A673 (cell line): ENCODE measurements around the gene PDCD11. TPM values are rescaled to one million over a fixed set of nuclear protein-coding genes. Genes with fewer than 3 reads are reported as not detected.
"Not testable (repeated sequence)": the region's sequence is repeated elsewhere in the genome, so short reads cannot be mapped to it uniquely, and the experiment has no call there.

ENCODE experiments used
- BruUV-seq: library from RNA; stranded (reverse); fragments of 400-500 nt; replicated peaks from 2 replicates; lab custom pipeline; 2021; lab: Mats Ljungman, UMichigan
- CTCF ChIA-PET: fragments of 300-600 bp; sonication (Branson Sonifier 250); formaldehyde crosslinking; loops from one replicate; lab custom pipeline; 2022; ENCODE audit warnings: antibody characterized with exemption; lab: Charles Lee
- POLR2A ChIA-PET: fragments of 300-600 bp; sonication (Branson Sonifier 250); formaldehyde crosslinking; loops from one replicate; lab custom pipeline; 2022; ENCODE audit warnings: antibody characterized with exemption; ENCODE audit not compliant: low non-redundant PET; lab: Charles Lee
- DNase-seq: peaks from one replicate; pipeline ENCODE4 v3.0.0-alpha.2; 2015; ENCODE audit warnings: low spot score
- H3K27ac ChIP-seq: fragments of 200-600 bp; sonication (generic); 2 replicates; pipeline ENCODE4 v1.5.1; 2016; ENCODE audit warnings: mixed run types, low read depth, mild to moderate bottlenecking, mixed read lengths, antibody characterized with exemption, low read length; ENCODE audit not compliant: poor library complexity, severe bottlenecking
- H3K27me3 ChIP-seq: fragments of 200-600 bp; sonication (generic); replicated peaks from 2 replicates; pipeline ENCODE4 v1.6.1; 2017; ENCODE audit warnings: mixed run types, low read depth, mild to moderate bottlenecking, mixed read lengths, antibody characterized with exemption, low read length; ENCODE audit not compliant: insufficient read depth, poor library complexity
- H3K36me3 ChIP-seq: fragments of 200-600 bp; sonication (generic); 2 replicates; pipeline ENCODE4 v1.6.1; 2016; ENCODE audit warnings: mixed run types, mild to moderate bottlenecking, mixed read lengths, antibody characterized with exemption, low read length; ENCODE audit not compliant: insufficient read depth, poor library complexity, severe bottlenecking
- H3K4me1 ChIP-seq: fragments of 200-600 bp; sonication (generic); 2 replicates; pipeline ENCODE4 v1.6.1; 2017; ENCODE audit warnings: mixed run types, mild to moderate bottlenecking, mixed read lengths, antibody characterized with exemption, low read length; ENCODE audit not compliant: insufficient read depth, poor library complexity, severe bottlenecking
- H3K4me3 ChIP-seq: fragments of 200-600 bp; sonication (generic); 2 replicates; pipeline ENCODE4 v1.5.1; 2016; ENCODE audit warnings: low read depth, mixed run types, mild to moderate bottlenecking, mixed read lengths, low read length; ENCODE audit not compliant: poor library complexity, severe bottlenecking
- H3K9me3 ChIP-seq: fragments of 200-600 bp; sonication (generic); 2 replicates; pipeline ENCODE4 v1.6.1; 2016; ENCODE audit warnings: mixed run types, low read depth, mild to moderate bottlenecking, mixed read lengths, antibody characterized with exemption, low read length; ENCODE audit not compliant: poor library complexity, severe bottlenecking
- CTCF ChIP-seq: fragments of 300-800, 200-600 bp; sonication (generic); conservative IDR thresholded peaks from 2 replicates; pipeline ENCODE4 v1.5.1; 2017; ENCODE audit warnings: low read depth, mild to moderate bottlenecking, antibody characterized with exemption, low read length, moderate library complexity, mixed read lengths
- EZH2 ChIP-seq: fragments of 200-600 bp; sonication (generic); IDR thresholded peaks from 2 replicates; pipeline ENCODE4 v1.6.1; 2017; ENCODE audit warnings: borderline replicate concordance, low read depth, mild to moderate bottlenecking, mixed read lengths, antibody characterized with exemption, low read length; ENCODE audit not compliant: poor library complexity, severe bottlenecking
- intact Hi-C: fragments of 100-400 bp; cut with micrococcal nuclease; formaldehyde crosslinking; loops from one replicate; pipeline ENCODE4 v1.10.0; 2022; ENCODE audit not compliant: unreplicated experiment
- total RNA-seq: library from RNA; stranded (reverse); gene quantifications from 2 replicates; pipeline ENCODE4 v1.2.3, GENCODE V29; 2021

PDCD11 gene
- total RNA-seq, 1 experiment from 2014 or later, result 78.1 TPM

GRCh38 chr10:103479135-103479534 lies 82.7 kb downstream of the PDCD11 start, which contains the start of gene CALHM3:
TSS of gene CALHM3 (minus strand) at chr10:103479240. CDS start at chr10:103479032, 208 bp downstream.
- H3K4me3 ChIP-seq, result no peak within 1 kb of the TSS
- CTCF ChIA-PET, result no interaction called here
- no peak for TF ChIP-seq EZH2
- TF ChIP-seq CTCF, result no peak
- H3K9me3 ChIP-seq, result no peaks in the 10 kb centered on the region
- POLR2A ChIA-PET, result no interaction called here
- no peaks in the 10 kb centered on the region for H3K4me1 ChIP-seq
- no peaks in the 10 kb centered on the region for H3K27me3 ChIP-seq
- intact Hi-C loops, result no loop called here
- DNase-seq, result no peak
- BruUV-seq, result no TSS peak
- H3K36me3 ChIP-seq, result no peaks in the 10 kb centered on the region
- H3K27ac ChIP-seq, result no peak within 1 kb of the TSS

- TF ChIP-seq EZH2 (no peak), CTCF (no peak)
- H3K36me3 ChIP-seq, result no peaks in the 10 kb centered on the region
- intact Hi-C loops, result loop anchor here (5.0 kb wide), 2 partner anchors 563 to 643 kb away; partner anchors contain the start of genes CNNM2 and CYP17A1
- no TSS peak for BruUV-seq
- DNase-seq, result no peak
- H3K4me1 ChIP-seq, result no peaks in the 10 kb centered on the region
- no peak overlapping the region for H3K4me3 ChIP-seq
- no peaks in the 10 kb centered on the region for H3K27me3 ChIP-seq
- no peaks in the 10 kb centered on the region for H3K9me3 ChIP-seq
- CTCF ChIA-PET, result no interaction called here
- H3K27ac ChIP-seq, result no peak overlapping the region
- POLR2A ChIA-PET, result no interaction called here
These were observed 84.1 kb downstream of the PDCD11 start for GRCh38 chr10:103480521-103480920.

- no peaks in the 10 kb centered on the region for H3K27me3 ChIP-seq
- no peaks in the 10 kb centered on the region for H3K9me3 ChIP-seq
- TF ChIP-seq CTCF, result peak; percentile 79
- no peak for TF ChIP-seq EZH2
- no peak overlapping the region for H3K27ac ChIP-seq
- no peak overlapping the region for H3K4me3 ChIP-seq
- no peaks in the 10 kb centered on the region for H3K4me1 ChIP-seq
- H3K36me3 ChIP-seq, result no peaks in the 10 kb centered on the region
- ChIA-PET POLR2A (no interaction called here), CTCF (no interaction called here)
- intact Hi-C loops, result loop anchor here (5.0 kb wide), 2 partner anchors 565 to 645 kb away; partner anchors contain the start of genes CNNM2 and CYP17A1
- no TSS peak for BruUV-seq
- DNase-seq, result peak; percentile 70
These were observed 85.6 kb downstream of the PDCD11 start for GRCh38 chr10:103481974-103482531.

GRCh38 chr10:103486635-103487409 lies 90.4 kb downstream of the PDCD11 start:
- DNase-seq, BruUV-seq, H3K9me3 ChIP-seq, H3K4me3 ChIP-seq, H3K4me1 ChIP-seq, H3K27me3 ChIP-seq, CTCF ChIA-PET, POLR2A ChIA-PET, H3K27ac ChIP-seq, H3K36me3 ChIP-seq: not testable (repeated sequence)
- intact Hi-C loops, result loop anchor here (5.0 kb wide), 1 partner anchor 70 kb away; no protein-coding TSS in a partner anchor
